ENCODE measurements around the gene PPBP.

The PPBP gene

DNA sequence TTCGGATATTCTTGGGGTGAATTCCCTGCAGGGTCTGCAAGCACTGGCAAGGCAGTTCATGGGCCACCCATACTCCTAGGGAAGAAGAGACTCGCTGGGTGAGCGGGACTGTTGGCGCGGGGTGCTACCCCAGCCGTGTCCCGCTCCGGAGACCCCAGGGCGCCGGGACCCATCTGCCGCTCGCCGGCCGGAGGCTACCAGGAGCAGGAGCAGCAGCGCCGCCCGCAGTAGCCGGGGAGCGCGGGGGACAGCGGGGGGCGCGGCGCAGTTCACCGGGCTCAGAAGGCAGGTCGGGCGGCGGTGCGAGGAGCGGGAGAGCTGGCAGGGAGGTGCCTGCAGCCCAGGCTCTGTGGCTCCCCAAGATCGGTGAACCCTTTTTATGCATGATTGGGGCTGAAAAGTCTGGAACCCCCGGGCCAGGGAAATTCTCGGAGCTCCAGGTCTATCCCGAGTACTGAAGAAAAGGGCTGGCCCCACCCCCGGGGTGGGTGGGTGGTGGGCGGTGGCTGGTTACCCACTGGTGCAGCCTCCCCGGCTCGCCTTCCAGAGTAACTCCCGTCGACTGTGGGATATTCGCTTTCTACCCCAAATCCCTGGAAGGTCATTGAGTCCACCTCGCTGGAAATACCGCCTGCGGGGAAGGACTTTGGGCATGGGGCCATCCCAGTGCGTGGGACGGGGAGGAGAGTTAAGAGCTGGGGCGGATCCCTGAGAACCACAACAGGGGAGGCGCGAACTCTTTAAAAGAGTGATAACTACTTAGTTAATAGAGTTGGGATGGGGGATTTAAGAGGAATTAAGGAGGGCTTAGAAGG lies 43.7 kb downstream of the PPBP start:
- TF ChIP-seq SIN3A (IDR thresholded peaks at IDR 0.05; ENCODE audit: borderline replicate concordance, insufficient read depth, low read length) = no peak
- TF ChIP-seq, protein P1, sequence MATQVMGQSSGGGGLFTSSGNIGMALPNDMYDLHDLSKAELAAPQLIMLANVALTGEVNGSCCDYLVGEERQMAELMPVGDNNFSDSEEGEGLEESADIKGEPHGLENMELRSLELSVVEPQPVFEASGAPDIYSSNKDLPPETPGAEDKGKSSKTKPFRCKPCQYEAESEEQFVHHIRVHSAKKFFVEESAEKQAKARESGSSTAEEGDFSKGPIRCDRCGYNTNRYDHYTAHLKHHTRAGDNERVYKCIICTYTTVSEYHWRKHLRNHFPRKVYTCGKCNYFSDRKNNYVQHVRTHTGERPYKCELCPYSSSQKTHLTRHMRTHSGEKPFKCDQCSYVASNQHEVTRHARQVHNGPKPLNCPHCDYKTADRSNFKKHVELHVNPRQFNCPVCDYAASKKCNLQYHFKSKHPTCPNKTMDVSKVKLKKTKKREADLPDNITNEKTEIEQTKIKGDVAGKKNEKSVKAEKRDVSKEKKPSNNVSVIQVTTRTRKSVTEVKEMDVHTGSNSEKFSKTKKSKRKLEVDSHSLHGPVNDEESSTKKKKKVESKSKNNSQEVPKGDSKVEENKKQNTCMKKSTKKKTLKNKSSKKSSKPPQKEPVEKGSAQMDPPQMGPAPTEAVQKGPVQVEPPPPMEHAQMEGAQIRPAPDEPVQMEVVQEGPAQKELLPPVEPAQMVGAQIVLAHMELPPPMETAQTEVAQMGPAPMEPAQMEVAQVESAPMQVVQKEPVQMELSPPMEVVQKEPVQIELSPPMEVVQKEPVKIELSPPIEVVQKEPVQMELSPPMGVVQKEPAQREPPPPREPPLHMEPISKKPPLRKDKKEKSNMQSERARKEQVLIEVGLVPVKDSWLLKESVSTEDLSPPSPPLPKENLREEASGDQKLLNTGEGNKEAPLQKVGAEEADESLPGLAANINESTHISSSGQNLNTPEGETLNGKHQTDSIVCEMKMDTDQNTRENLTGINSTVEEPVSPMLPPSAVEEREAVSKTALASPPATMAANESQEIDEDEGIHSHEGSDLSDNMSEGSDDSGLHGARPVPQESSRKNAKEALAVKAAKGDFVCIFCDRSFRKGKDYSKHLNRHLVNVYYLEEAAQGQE (IDR thresholded peaks at IDR 0.05; ENCODE audit: insufficient read depth in 1 of 2, low read depth in 2 of 2, low read length in 2 of 2) = no peak
- no peak for TF ChIP-seq POLR2AphosphoS5 (IDR thresholded peaks at IDR 0.05; ENCODE audit: low read depth, low read length)
- TF ChIP-seq FOXP2 (optimal IDR thresholded peaks at IDR 0.05; ENCODE audit: borderline replicate concordance, extremely low read depth, extremely low read length, insufficient read depth) = no peak
- no peak for TF ChIP-seq TAF1 (IDR thresholded peaks at IDR 0.05; ENCODE audit: borderline replicate concordance, insufficient read depth, low read length)

DNA sequence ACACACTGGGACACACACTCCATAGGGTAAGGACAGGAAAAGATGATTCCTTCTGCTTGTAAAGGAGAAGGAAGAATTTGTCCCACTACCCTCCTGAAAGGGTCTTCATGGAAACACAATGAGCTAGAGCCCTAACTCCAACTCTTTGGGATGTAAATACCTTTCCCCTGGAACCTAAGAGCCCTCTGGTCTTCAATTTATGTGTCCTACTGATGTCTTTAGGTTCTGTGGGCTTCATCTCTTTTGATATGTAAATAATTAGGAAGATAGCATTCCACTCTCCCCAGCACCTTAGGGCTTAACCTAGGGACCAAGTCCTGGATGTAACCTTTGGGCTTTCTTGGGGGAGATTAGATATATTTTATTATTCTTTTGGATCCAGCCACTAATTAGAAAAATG lies 44.4 kb downstream of the PPBP start:
- TF ChIP-seq TAF1 (IDR thresholded peaks at IDR 0.05; ENCODE audit: borderline replicate concordance, insufficient read depth, low read length) (no peak), FOXP2 (optimal IDR thresholded peaks at IDR 0.05; ENCODE audit: borderline replicate concordance, extremely low read depth, extremely low read length, insufficient read depth) (no peak), POLR2AphosphoS5 (IDR thresholded peaks at IDR 0.05; ENCODE audit: low read depth, low read length) (no peak), SIN3A (IDR thresholded peaks at IDR 0.05; ENCODE audit: borderline replicate concordance, insufficient read depth, low read length) (no peak)
- TF ChIP-seq, protein P1 (IDR thresholded peaks at IDR 0.05; ENCODE audit: insufficient read depth in 1 of 2, low read depth in 2 of 2, low read length in 2 of 2) = no peak

DNA sequence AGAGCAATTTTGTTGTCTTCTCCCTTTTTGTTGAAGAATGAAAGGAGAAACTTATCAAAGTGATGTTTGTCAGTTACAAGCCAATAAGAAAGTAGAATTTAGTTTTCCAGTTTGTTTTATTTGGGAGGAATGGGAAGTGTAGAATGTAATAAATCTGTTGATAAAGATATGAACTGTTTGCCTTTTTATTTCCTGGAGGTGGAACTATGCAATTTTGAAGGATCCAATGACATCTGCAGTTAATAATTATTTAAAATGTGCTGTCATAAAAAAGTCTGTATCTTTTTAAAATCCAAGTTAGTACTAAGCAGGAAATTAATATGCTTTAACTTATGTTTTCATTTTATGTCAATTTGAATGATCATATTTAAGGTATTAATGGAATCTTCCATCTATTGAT lies 51.0 kb downstream of the PPBP start:
- TF ChIP-seq FOXP2 (optimal IDR thresholded peaks at IDR 0.05; ENCODE audit: borderline replicate concordance, extremely low read depth, extremely low read length, insufficient read depth) (no peak), TAF1 (IDR thresholded peaks at IDR 0.05; ENCODE audit: borderline replicate concordance, insufficient read depth, low read length) (no peak), POLR2AphosphoS5 (IDR thresholded peaks at IDR 0.05; ENCODE audit: low read depth, low read length) (no peak), SIN3A (IDR thresholded peaks at IDR 0.05; ENCODE audit: borderline replicate concordance, insufficient read depth, low read length) (no peak)
- TF ChIP-seq, protein P1 (IDR thresholded peaks at IDR 0.05; ENCODE audit: insufficient read depth in 1 of 2, low read depth in 2 of 2, low read length in 2 of 2) = no peak

Measured in PFSK-1 (cell line).